Measurements from ENCODE around the gene NDUFB8. TPM values are rescaled to one million over a fixed set of nuclear protein-coding genes. Genes with fewer than 3 reads are reported as not detected.
"Not testable (repeated sequence)": the region's sequence is repeated elsewhere in the genome, so short reads cannot be mapped to it uniquely, and the experiment has no call there.

Gene NDUFB8
- 153 and 199 TPM in 2 replicates for total RNA-seq

DNA sequence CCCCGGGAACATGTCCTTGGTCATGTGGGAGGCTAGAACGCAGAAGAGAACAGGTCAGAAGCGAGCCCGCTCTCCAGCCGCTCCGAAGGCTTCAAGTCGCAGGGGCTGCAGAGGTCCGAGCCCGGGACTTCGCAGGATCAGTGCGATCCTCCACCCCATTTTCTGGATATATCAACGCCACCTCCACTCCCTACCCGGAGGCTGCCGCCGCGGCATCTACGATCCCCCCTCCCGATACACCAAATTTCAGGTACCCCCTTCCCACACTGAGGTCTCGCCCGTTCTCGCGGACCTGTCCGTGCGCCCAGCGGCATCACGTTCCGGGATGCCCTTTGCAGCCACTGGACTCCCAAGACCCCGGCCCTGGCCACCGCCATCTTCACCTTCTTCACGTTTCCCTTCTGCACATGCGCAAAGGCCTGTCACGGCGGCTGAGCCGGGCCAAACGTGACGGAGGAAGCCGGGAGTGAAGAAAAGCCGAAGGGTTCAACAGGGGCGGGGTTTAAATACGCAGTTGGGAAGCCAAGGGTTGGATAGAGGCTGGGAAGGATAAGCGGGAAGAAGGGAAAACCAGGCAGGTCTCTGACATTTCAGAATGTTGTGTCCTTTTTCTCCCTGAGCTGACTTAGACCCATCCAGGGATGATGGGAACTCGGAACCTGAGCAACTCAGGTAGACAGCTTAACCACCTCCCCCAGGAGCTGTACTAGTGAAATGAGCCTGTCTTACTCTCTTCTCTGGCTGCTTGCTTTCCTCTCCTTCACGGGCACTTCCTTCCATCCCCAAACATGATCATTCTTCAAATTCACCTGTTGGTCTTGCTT, at the start of gene NDUFB8:
NDUFB8 (minus strand) TSS at position 397 of the 824 bp plus-strand sequence; CDS start at position 377, 20 bp downstream.
- peak; percentile 43 to 78 for DNase-seq (ENCODE audit: low read depth in 2 of 2)

DNA sequence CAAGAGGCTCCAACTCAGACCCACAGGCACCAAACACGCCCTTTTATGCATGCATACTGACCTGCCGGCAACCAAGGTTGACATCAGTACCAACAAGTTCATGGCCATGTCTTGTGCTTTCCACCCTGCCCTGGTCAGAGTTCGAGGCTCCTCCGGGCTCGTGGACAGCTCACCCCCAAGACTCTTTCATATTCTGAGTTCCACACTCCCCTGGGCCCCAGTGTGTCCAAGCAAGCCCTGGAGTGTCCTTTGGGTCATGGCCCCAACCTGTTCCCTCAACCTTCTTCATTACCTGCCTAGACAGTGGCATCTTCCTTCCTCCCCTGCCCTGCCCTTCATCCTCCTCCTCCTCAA, 46.6 kb upstream of the NDUFB8 start:
- DNase-seq (ENCODE audit: low read depth in 2 of 2): no peak

DNA sequence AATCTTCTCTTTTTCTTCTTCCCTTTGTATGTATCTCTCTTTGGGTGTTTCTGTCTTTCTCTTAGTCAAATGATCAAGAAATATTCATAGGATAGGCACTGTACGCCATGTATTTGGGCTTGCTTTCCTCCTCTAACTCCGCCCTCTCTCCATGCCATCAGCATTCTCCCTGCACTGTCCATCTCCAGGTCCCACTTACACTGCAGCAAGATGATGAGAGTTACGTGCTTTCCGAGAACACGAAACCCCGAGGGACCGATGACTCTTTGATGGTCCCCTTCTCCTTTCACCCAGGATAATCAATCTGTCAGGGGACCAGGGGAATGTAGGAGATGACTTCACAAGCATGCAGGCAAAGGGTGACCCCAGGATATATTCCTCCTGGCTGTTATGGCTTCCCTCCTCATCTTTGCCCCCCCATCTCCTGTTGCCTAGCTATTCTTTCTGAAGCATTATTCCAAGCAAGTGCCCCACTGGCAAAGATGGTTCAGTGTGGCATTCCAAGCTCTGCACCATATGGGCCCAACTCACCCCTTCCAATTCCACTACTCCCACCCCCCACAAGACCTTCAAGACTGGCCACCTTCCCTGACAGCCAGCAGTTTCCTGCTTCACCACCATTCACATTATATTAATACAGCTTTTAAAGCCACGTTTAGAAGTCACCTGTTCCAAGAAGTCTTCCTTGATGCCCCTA, 46.1 kb upstream of the NDUFB8 start:
- DNase-seq (ENCODE audit: low read depth in 2 of 2): no peak

DNA sequence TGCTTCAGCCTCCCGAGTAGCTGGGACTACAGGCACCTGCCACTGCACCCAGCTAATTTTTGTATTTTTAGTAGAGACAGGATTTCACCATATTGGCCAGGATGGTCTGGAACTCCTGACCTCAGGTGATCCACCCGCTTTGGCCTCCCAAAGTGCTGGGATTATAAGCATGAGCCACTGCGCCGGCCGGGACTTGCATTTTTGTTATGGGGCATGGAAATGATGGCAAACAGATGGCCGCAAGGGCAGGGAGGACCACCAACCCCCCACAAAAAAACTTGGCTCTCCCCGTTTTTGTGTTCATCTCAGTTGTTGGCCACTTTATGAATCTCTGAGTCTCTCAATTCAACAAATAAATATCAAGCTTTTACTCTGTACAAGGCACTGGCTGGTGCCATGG, 45.5 kb upstream of the NDUFB8 start:
- DNase-seq (ENCODE audit: low read depth in 2 of 2): not testable (repeated sequence)

DNA sequence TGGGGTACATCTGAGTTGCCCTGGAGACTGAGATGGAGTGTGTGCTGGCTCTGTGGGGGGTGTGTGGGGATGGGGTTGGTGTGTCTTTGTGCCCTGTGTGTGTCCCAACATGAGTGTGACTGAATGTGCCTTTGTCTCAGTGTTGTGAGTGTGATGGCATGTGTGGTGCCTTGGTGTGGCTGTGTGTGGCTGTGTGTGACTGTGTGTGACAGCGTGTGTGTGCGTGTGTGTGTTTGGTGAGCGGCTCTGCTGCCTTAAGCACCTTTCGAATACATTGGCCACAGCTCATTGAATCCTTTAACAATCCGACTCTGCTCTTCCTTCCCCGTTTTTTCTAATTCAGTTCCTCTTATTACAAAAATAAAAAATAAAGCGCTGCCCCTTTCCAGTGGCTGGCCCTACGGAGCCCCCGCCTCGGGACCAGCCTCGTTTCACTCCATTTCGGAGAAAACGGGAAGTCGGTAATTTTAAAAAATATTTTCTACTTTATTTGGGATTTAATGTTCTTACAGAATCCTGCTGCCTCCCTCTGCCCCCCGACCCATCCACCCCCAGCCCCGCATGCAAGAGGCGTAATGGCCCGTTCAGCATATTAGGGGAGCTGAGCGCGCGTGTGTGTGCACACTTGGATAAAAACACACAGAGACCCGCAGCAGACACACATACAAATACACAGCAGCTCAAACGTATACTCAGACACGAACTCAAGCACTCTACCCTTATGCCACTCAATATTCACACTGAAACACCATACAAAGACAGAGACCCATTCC, 41.6 kb upstream of the NDUFB8 start:
- DNase-seq (ENCODE audit: low read depth in 2 of 2): no peak

DNA sequence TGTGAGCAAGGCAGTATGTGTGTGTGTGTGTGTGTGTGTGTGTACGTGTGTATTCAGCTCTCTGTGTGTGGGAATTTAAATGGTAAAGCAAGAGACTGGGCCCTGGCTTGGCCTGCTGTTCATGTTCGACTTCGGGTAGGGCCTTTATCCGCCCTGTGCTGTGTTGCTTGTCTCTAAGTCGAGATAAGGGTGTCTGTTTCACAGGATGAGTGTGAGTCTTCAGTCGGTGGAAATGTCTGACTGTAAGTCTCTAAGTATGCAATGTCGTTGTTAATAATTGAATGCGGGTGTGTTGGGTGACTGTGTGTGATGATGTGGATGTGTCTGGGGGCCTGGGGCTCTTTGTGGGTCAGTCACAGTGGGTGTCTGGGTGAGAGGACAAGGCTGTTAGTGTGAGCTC, 40.8 kb upstream of the NDUFB8 start:
- no peak for DNase-seq (ENCODE audit: low read depth in 2 of 2)

DNA sequence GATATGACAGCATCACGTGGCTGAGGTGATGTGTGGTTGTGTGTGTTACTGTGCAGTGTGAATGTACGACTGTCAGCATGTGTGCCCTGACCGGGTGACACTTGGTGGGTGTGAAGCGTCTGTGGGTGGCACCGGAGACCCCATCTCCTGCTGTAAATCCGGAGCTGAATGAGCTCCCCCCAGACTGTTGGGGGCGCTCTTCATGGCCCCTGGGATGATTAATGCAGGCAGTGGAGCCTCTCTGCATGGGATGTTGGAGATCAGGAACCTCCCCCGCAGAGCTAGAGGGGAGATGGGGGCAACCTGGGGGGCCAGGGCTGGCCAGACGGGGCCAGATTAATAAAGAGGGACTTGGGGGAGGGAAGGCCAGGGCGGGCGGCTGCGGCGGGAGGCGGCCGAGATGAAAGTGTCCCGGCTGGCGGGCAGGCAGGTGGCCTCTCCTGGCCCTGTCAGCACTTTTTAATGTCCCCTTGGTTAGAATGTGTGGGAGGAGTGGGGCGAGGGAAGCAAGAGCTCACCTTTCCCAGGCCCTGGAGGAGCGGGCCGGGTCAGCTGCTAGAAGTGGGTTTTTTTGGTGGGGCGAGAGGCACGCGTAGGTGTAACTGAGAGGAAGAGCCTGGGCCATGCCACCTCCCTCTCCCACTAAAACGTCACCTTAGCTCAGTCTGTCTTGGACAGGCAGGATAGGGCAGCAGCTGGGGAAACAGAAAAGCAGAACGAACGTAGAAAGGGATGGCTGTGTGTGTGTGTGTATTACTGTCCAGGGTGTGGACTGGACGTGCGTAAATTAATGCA, 40.2 kb upstream of the NDUFB8 start:
- no peak for DNase-seq (ENCODE audit: low read depth in 2 of 2)

DNA sequence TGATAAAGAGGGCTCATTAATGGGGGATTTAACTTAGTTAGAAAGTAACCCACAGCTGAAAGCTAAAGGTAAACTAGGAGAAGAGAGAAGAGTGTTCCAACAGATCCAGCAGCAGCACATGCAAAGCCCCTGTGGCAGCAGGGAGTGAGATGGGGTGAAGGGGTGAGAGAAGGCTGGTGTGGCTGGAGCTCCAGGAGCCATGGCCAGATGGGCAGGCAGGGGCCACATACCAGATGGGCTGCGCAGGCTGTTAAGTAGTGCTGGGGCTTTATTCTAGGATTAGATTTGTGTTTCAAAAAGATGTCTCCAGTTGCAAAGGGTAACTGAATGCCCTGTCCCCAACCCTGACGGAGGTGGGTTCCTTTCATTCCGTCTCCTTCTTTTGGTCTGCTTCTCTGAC, 39.2 kb upstream of the NDUFB8 start:
- DNase-seq (ENCODE audit: low read depth in 2 of 2): no peak

DNA sequence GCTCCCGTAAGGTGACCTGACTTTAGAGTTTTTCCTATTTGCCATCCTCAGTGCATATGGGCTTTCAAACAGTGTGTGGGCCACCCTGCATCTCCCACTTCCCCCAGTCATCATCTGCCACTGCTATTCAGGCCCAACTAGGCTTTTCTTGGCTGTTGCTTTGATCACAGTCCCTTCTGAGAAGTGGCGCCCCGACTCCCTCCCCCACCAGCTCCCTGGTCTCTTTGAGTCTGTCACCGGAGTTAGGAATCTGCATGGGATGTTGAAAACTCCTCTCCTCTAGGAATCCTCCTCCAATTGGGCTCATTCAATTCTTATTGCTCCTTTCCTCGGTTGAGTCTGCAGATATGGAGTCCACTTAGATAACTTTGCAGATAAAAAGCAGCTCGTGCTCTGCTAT, 38.2 kb upstream of the NDUFB8 start:
- DNase-seq (ENCODE audit: low read depth in 2 of 2): no peak

DNA sequence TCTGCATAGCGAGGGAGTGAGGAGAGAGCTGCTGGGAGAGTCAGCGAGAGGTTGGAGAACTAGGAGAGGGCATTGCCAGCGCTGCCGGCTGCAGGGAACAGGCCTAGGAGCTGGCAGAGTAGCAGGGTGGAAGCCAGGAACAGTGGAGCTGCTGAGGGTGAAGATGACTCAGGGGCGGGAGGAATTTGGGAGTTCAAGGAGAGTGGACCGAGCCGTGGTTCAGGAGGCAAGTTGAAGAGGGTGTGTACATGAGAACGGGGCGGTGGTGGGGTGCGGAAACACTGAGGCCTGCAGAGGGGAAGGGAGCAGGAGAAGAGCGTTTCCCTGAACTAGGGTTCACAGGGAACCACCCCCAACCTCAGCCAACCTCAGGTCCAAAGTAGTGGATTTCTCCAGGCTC, 37.6 kb upstream of the NDUFB8 start:
- DNase-seq (ENCODE audit: low read depth in 2 of 2): no peak

DNA sequence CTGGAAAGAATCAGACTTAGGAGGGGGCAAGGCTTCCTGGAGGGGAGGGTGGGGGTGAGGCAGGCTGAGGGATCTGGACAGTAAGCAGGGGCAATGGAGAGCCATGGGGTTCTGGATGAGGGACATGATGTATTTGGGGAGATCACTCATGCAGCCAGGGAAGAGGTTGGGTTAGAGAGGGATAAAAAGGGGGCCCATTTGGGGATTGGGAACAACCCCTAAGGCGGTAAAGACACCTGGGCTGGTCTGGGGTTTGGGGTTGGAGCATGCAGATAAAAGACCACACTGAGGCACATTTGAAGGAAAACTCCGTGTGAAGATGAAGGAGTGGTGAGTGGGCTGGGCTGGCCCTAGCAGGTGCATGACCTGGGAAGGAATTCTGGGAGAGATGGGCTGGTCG, 36.9 kb upstream of the NDUFB8 start:
- no peak for DNase-seq (ENCODE audit: low read depth in 2 of 2)

DNA sequence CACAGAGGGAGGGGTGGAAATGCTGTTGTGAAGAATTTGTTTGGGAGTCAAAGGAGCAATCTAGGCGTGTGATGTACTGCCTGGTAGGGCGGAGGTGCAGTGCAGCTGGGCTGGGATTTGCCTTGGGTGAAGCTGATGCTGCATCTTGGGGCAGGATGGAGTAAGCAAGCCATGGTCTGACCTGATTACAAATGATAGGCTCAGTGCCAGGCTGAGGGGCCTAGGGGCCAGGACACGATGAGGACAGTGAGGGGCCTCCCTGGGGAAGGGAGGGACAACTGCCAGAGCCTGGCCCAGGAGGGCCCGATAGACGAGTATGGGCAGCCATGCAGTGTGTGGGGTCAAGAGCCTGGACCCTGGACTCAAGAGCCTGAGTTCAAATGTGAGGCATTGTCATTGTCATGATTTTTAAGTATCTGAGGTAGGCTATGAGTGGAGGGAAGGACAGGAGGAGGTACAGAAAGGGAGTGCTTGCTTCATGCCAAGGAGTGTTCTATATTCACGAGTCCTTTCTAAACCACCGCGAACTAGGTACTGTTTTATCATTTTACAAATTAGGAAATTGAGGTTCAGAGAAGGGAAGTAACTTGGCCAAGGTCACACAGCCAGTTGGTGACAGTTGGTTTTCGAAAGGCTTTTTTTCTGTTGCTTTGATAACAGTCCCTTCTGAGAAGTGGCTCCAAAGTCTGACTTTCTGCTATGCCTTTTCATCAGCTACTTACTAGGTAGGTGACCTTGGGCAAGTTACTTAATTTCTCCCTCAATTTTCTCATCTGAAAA, 35.7 kb upstream of the NDUFB8 start:
- DNase-seq (ENCODE audit: low read depth in 2 of 2): no peak

DNA sequence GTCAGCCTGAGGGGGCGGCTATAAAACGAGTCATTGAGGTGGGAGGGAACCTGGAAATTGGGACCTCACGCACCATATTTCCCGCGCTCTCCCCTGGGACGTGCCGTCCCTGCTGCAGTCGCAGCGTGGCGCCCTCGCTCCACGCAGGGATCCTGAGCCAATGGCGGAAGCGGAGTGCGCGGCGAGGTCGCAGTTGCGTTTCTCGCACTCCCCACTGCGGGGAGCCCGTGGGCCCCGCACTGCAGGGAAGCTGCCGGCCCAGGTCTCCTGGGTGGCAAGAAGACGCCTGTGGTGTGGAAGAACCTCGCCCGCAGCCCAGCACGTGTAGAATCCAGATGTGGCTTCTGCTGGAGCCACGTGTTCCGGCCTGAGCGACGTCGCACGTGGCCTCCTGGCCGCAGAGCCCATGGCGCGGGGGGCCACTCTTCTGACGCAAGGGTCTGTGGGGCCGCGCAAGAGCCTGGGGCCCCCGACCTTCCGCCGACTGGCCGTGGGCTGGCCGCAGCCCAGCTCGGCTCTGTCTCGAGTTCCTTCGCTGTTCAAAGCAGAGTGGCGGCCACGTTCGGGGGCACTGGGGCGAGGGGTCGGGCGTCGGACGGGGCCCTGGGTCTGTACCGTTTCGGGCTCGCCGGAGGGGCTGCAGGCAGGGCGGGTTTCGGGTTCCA, 32.5 kb upstream of the NDUFB8 start:
- peak; percentile 10 to 50 for DNase-seq (ENCODE audit: low read depth in 2 of 2)

DNA sequence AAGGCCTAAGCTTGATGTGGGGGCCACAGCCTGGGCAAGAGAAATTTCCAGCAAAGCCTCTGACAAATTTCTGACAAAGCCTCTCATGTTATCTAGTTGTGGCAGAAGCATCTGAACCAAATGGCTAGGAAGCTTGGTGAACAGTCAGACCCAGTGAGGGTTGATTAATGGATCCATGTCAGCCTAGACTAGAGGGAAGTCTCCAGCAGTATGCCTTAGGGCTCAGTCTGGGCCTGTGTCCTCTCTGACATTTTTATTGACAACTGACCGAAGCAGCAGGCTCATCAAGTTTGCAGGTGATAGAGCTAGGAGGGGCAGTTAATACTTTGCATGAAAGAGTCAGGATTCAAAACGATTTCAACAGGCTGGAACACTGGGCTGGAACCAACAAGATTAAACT, 31.3 kb upstream of the NDUFB8 start:
- DNase-seq (ENCODE audit: low read depth in 2 of 2): no peak

DNA sequence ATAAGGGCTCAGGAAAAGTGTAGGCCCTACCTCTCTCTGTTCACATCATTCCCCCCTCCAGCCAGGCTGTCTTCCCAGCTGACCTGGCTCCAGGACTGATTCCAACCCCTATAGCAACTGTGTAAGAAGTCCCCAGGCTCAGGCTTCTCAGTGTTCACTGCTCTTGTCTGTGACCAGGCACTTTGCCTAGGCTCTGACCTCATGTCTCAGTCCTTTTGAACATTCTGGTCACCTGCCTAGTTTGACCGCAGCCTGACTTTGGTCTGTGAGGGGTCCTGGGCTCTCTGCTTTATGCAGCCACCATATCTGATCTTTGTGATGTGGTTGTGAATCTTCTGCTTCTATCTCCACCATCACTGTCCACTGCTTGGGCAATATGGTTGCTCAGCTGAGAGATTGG, 30.6 kb upstream of the NDUFB8 start:
- DNase-seq (ENCODE audit: low read depth in 2 of 2): no peak

DNA sequence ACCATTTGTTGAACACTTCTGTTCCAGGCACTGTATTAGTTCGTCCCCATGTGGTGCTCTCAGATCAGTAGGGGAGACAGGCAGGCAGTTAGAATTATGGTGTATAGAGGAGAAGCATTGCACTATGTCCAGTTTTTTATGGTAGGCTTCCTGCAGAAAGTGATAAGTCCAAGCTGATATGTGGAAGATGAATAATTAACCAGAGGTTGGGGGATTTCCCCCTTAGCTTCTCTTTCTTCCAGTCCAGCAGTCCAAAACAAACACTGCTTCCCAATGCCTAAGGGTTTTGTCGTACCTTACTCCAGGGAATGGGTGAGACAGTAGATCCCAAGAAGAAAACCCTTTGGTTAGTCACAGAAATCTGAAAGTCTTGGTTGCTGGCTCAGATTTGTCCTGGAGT, 25.2 kb upstream of the NDUFB8 start:
- no peak for DNase-seq (ENCODE audit: low read depth in 2 of 2)

DNA sequence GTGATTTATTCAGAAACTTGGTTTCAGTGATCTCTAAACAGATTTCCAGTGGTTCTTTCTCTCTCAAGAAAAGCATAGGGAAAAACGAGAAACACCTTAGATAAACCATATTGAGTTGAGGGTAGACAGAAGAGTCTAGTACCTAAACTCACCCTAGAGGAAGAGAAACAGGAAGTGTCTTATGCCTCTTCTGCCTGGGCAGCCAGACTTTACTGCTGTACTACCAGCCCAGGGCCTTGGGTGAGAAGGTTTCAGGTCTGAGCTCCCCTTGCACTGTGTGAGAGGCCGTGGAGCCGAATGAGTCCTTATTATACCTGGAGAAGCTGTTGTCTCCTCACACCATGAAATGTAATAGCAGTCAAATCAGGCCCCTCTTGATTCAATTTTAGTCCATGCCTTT, 24.3 kb upstream of the NDUFB8 start:
- DNase-seq (ENCODE audit: low read depth in 2 of 2): no peak

DNA sequence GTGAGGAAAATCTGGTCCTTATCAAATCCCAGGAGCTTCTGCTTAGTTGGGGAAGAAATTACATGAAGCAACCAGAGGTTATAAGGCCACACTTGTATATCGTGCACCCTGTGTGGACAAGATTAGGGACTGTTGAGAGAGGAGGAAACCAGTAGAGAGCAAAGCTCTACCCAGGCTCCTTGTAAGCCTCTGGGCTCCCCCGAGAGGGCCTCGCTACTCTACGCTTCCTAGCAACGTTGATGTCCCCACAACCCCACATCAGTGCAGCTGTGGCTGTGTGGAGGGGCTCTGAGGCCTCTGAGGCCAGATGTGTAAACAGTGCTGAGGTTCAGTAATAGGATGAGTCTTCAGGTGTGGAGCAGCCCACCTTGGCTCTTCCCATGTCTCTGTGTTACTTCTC, 22.1 kb upstream of the NDUFB8 start:
- no peak for DNase-seq (ENCODE audit: low read depth in 2 of 2)

DNA sequence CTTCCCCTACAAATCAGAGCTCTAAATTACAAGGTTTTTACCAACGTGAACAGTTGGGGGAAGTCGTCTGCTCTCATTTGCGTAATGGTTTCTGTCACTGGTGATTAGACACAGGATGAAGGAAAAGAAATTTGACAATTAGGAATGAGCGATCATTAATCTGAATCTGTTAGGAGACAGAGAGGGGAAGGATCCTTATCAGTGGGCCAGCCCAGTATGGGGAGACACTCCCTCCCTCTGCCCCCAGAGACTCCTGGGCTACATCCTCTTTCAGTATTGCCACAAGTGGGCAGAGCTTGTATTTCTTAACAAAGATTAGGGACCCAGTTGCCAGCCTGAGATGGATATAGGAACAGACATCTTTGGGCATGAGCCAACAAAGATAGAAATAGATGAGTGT, 21.5 kb upstream of the NDUFB8 start:
- no peak for DNase-seq (ENCODE audit: low read depth in 2 of 2)

DNA sequence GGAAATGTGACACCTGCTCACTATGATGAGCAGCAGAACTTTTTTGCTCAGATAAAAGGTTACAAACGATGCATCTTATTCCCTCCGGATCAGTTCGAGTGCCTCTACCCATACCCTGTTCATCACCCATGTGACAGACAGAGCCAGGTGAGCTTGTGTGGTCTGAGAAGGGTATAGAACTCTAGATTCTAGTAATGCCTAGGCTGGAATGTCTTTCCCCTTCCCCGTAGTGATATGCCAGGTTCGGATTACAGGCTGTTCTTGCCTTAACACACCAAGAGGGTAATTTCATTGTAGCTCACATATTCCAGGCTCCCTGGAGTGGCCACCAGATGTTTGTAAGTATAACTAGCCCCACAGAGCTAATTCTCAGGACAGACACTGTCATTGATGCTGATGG, 15.3 kb upstream of the NDUFB8 start:
- no peak for DNase-seq (ENCODE audit: low read depth in 2 of 2)
